ENCODE results near the gene COLGALT1. TPM values are rescaled to one million over a fixed set of nuclear protein-coding genes. Genes with fewer than 3 reads are reported as not detected.

COLGALT1 gene
- total and polyA plus RNA-seq, 2 of the 8 experiments (the other 6 are each of a cell fraction or from before 2014, with no cell fraction given) = 44.7 to 58.1 TPM

GRCh38 chr19:17555480-17555928, at the start of gene COLGALT1 (continued):
- TF ChIP-seq RAD21 (IDR thresholded peaks at IDR 0.05 in 1 of 2, conservative IDR thresholded peaks at IDR 0.05 in 1 of 2; ENCODE audit: low read depth in 2 of 2, low read length in 2 of 2) (no peak), CTCF (IDR thresholded peaks at IDR 0.05; ENCODE audit: control extremely low read depth in 1 of 3, insufficient read depth in 1 of 3, low read depth in 1 of 3, low read length in 3 of 3) (no peak), MAFK (IDR thresholded peaks at IDR 0.05; ENCODE audit: low read depth, low read length) (no peak), TAF1 (IDR thresholded peaks at IDR 0.05; ENCODE audit: low read depth, low read length) (no peak; the same call in 1 of the 2 replicates), ATF2 (IDR thresholded peaks at IDR 0.05; ENCODE audit: low read length) (peak; percentile 68; the same call in 1 of the 2 replicates), BRCA1 (IDR thresholded peaks at IDR 0.05; ENCODE audit: low read depth, low read length) (no peak), CBX8 (IDR thresholded peaks at IDR 0.05; ENCODE audit: borderline replicate concordance, low read depth, low read length) (no peak)
